GM18502 (cell line): Measurements from ENCODE around the gene STAB2.

Experiments
- ATAC-seq: cut with Tn5 transposase; IDR thresholded peaks from one replicate; pipeline ENCODE4 v1.9.1; 2021; ENCODE audit warnings: mild to moderate bottlenecking; ENCODE audit not compliant: unreplicated experiment, poor library complexity

Gene STAB2

GRCh38 chr12:103578926-103579325 is 8.1 kb upstream of the STAB2 start:
- ATAC-seq, result no peak

- no peak for ATAC-seq
Observed at GRCh38 chr12:103580026-103580425, 7.0 kb upstream of the STAB2 start.

DNA sequence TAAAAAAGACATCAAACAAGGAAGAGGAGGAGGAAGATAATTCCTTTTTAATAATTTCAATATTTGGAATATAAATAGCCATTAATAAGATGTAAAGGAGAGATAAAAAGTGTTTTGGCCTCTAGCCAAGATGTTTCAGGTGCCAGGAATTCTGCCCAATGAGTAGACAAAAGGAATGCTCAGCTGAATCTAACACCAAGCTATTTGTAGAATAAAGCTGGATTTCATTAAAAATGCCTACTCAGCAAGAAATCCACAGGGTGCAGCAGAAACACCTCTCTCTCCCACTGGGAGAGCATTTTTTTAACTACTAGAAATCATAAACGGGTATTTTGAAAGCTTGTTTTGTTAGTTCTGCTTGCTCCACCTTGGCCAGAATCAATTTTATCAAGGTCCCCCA is 4.1 kb upstream of the STAB2 start:
- ATAC-seq, result no peak

DNA sequence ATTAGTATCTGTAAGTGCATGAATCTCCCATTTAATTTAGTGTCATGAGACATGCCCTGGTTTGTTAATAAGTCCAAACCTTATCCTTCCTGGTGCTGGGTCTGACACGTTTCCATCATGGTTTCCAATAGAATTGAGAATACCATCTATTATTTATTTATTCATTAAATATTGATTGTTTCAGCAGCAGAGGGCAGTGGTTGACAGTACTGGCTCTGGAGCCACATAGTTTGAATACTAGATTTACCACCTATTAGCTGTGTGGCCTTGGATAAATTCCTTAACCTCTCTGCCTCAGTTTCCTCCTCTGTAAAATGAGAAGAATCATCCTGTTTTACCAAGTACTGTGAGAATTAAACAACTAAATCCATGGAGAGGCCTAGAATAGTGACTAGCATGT is 941 bp upstream of the STAB2 start:
- no peak for ATAC-seq

DNA sequence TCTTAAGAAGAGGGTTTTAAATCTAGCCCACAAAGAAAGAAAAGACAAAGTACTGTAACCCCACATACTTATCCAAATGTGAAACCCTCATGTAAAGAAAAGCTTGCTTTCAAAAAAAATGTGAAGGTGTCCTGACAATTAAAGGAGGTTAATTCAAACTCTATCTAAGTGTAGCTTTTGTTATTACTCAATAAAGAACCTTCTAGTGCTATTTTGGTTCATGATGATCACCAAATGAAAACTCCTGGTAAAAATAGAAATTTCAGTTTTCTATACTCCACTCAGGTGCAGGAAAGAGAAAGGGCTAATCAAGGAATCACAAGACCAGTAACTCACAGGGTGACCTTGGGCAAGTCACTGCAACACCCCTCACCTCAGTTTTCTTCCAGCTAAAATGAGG is 1.6 kb downstream of the STAB2 start:
- no peak for ATAC-seq

DNA sequence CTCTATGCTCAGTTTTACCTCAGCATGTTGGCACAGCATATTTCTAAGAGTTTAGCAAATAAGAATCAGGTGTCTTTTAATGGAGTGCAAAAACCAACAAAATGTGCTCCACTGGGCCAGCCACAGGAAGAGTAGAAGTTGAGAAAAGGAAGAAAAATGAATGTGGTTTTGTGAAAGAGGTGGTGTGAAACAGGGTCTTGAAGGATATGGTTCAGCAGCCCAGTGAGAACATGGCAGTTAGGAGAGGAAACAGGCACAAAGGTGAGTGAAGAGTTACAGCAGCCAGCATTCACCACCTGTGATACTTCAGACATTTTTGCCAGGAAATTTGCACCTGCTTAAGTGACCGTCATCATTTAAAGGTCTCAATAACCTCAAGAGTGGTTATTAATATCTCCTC is 2.4 kb downstream of the STAB2 start:
- no peak for ATAC-seq

GRCh38 chr12:103590271-103590670 is 3.2 kb downstream of the STAB2 start:
- no peak for ATAC-seq

DNA sequence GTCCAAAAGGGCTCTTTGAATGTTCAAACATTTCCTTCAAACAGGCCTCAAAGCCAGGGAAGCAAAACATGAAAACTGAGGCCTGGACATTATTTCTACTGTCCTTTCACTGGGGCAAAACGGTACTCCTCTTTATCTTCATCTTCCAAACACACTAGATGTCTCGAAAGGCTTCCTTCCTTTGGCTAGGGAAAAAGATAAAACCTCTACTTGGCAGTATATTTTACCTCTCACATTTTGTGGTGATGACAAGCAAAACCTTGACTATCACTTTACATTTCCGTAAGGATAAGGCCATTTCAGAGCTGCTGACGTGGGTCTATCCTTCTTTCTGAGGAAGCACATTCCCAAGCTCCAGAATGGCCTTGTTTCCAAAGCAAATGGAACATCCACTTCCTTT is 9.9 kb downstream of the STAB2 start:
- no peak for ATAC-seq

DNA sequence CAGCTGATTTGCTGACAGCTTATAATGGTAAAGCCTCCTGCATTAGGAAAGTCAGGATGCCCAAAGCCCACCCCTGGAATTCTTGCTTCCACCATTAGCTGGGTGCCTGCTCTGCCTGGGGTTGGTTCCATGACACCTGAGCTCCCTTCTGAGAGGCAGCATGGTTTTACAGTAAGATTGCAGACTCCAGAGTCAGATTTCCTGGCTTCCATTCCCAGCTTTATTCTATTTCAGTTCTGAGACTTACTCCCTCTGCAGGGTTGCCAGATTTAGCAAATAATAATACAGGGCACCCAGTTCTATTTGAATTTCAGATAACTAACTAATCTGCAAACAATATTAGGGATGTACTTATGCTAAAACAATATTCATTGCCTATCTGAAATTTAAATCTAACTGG is 12.2 kb downstream of the STAB2 start:
- ATAC-seq, result no peak

GRCh38 chr12:103600967-103601728 is 14.1 kb downstream of the STAB2 start:
- no peak for ATAC-seq

- no peak for ATAC-seq
Observed at GRCh38 chr12:103620395-103620794, 33.3 kb downstream of the STAB2 start.

DNA sequence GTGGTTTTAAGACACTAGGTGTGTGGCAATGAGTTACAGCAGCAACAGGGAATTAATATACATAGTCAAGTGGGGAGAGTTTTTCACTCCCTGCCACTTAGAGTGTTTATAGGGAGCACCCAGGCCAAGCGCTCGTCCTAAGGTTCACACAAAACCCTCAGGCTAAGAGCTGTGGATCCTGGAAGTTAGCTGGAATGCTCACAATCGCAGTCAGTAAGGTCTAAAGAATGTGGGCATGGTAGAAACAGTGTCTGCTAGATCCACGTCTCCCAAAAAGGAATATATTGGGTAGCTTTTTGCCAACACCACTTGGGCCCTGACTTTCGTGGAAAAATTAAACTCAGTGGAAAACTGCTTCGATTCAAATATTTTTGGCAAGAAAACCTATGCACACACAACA is 36.6 kb downstream of the STAB2 start:
- no peak for ATAC-seq

DNA sequence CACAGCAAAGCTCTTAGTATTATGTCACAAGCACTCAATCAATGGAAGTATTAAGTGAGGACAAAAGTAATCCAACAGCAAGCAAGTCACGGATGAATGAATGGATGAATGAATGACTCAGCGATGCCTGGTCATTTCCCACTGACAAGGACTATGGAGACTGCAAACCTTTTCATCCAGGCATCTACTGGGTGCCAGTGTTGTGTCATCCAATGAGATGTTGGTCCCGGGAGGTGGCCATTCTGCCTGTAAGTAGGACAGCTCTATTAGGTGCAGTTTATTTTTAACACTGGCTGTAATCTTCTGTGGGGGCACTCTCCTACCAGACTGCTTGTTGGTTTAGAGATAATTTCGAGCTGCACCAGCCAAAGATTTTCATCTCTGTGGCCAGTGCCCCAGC is 39.4 kb downstream of the STAB2 start:
- ATAC-seq, result no peak

DNA sequence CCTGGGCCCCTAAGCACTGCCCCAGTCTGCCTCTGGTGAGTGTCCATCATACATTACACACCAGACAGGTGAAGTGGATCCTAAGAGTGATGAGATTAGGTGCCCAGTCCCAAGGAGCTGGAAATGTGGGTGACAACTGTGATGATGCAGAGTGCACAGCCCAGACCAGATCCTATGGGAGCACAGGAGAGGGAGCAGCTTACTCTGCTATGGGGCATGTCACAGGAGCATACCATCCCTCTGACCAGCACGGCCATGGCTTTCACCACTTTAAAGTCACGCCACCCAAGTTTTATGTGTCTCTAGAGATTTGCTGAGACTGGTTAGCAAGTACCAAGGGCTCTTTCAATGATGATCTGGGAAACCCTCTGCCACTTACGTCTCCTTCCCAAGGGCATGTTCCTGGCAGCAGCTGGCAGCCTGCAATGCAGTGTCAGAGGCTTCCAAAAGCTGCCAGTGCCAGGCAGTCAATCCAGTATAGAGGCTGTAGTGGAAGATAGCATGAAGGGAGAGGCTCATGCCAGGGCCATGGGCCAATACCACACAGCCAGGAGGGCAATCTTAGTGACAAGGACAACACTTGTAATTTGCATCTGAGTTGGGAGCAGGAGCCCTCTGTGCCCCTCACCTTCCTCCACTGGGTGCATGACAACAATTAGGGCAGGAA is 40.2 kb downstream of the STAB2 start:
- ATAC-seq, result no peak

DNA sequence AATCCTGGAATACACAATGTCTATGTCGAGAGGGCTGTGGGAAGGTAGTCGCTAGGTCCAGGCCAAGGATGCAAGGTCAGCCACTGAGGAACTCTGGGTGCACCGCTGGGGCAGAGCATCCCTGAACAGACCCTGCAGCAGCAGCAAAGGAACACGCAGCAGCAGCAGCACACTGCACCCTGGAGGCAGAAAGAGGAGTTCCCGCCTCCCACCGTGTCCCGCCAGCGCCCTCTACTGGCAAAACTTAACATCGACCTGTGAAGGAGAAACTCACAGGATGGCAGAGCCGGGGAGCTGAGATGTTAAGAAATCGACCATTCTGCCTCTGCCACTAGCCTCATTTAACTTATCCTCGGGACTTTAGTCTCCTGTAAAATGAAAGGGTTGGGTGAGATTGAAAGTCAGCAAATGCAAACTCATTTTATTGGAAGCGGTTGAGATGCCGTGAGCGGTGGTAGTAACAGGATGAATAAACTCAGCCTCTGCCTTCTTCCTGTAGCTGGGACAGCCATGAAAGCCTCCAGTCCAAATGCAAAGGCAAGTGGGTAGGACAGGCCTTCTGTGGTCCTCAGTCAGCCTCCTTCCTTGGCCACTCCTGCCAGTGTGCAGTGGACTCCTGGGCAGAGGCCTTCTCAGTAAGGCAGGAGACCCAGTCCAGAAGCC is 45.6 kb downstream of the STAB2 start:
- ATAC-seq, result peak; percentile 80

- ATAC-seq, result no peak
Observed at GRCh38 chr12:103634732-103635131, 47.7 kb downstream of the STAB2 start.

DNA sequence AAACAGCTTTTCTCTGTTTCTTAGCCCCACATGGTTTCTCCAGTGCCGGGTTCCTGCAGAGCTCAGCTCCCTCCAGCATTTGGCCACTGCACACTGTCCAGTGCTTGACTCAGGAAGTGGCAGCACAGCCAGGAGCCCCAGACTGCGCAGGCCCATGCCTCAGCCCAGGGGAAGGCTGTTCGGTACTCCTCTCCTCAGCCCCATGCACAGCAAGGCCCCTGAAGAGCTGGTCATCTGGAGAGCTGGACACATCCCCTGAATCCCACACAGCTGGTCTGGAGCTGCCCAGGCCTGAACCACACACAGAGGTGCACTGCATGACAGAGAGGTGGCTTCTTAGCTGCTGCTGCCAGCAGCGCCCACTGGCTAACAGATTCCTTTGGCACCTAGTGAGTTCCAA is 48.3 kb downstream of the STAB2 start:
- ATAC-seq, result no peak

- ATAC-seq, result no peak
Observed at GRCh38 chr12:103637021-103637420, 49.9 kb downstream of the STAB2 start.

DNA sequence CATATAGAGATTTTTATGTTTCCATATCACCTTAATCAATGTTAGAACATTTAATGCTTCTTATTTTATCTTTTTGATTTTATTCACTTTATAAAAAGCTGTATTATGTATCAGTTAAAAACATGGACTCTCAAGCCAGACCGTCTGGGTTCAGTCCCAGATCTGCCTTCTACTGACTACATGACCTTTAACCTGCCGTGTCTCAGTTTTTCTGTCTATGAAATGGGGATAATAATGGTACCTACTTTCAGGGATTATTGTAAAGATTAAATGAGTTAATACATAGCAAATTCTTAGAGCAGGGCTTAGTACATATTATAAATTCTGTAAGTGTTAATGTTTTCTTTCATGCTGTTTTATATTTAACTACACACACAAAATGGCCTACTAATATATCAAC is 50.4 kb downstream of the STAB2 start:
- ATAC-seq, result no peak

GRCh38 chr12:103639983-103640382 is 52.9 kb downstream of the STAB2 start:
- ATAC-seq, result no peak

- no peak for ATAC-seq
Observed at GRCh38 chr12:103640410-103640809, 53.3 kb downstream of the STAB2 start.

GRCh38 chr12:103640831-103641230 is 53.8 kb downstream of the STAB2 start:
- ATAC-seq, result no peak
